PC-3 (cell line): ENCODE data around the gene NOC3L. TPM values are rescaled to one million over a fixed set of nuclear protein-coding genes. Genes with fewer than 3 reads are reported as not detected.

Source experiments
- ATAC-seq: fragments of 200-7000 bp; cut with Tn5 transposase; 2 replicates; pipeline ENCODE4 v1.9.1; 2020; ENCODE audit warnings: mild to moderate bottlenecking, moderate library complexity
- BruUV-seq: library from RNA; stranded (reverse); fragments of 400-500 nt; replicated peaks from 2 replicates; lab custom pipeline; 2021; lab: Mats Ljungman, UMichigan
- CTCF ChIA-PET: fragments of 300-600 bp; sonication (Branson Sonifier 250); formaldehyde crosslinking; loops from one replicate; lab custom pipeline; 2022; ENCODE audit warnings: antibody characterized with exemption; lab: Charles Lee
- POLR2A ChIA-PET: fragments of 300-600 bp; sonication (Branson Sonifier 250); formaldehyde crosslinking; loops from one replicate; lab custom pipeline; 2022; ENCODE audit warnings: antibody characterized with exemption; ENCODE audit not compliant: unreplicated experiment; lab: Charles Lee
- DNase-seq: peaks from one replicate; pipeline ENCODE4 v3.0.0-alpha.2; 2015
- H2AFZ ChIP-seq: fragments of 300-600 bp; sonication (generic); 2 replicates; pipeline ENCODE4 v1.6.0; 2016; ENCODE audit warnings: antibody characterized with exemption, low read length
- H3F3A ChIP-seq: fragments of 300-600 bp; sonication (generic); one replicate; pipeline ENCODE4 v1.6.0; 2017; ENCODE audit warnings: antibody characterized with exemption, low read length, control low read depth, mild to moderate bottlenecking; ENCODE audit not compliant: unreplicated experiment
- H3K27ac ChIP-seq: fragments of 300-600 bp; sonication (generic); 2 replicates; pipeline ENCODE4 v1.5.1; 2016; ENCODE audit warnings: mild to moderate bottlenecking, low read length
- H3K27me3 ChIP-seq: fragments of 300-600 bp; sonication (generic); 2 replicates; pipeline ENCODE4 v1.6.1; 2016; ENCODE audit warnings: low read length, mixed read lengths
- H3K36me3 ChIP-seq: fragments of 300-600 bp; sonication (generic); 2 replicates; pipeline ENCODE4 v1.6.1; 2016; ENCODE audit warnings: low read depth, mixed run types, low read length, mixed read lengths
- H3K4me1 ChIP-seq: fragments of 300-600 bp; sonication (generic); 2 replicates; pipeline ENCODE4 v1.5.1; 2016; ENCODE audit warnings: low read length; ENCODE audit not compliant: insufficient read depth
- H3K4me2 ChIP-seq: fragments of 300-600 bp; sonication (generic); 2 replicates; pipeline ENCODE4 v1.6.0; 2016; ENCODE audit warnings: low read length
- H3K4me3 ChIP-seq: fragments of 300-600 bp; sonication (generic); 2 replicates; pipeline ENCODE4 v1.5.1; 2016; ENCODE audit warnings: mild to moderate bottlenecking, low read length, mixed read lengths
- H3K79me2 ChIP-seq: fragments of 300-600 bp; sonication (generic); 2 replicates; pipeline ENCODE4 v1.6.1; 2017; ENCODE audit warnings: low read length, mixed read lengths
- H3K9ac ChIP-seq: fragments of 300-600 bp; sonication (generic); 2 replicates; pipeline ENCODE4 v1.6.0; 2016; ENCODE audit warnings: mild to moderate bottlenecking, low read length
- H3K9me2 ChIP-seq: fragments of 300-600 bp; sonication (generic); replicated peaks from 2 replicates; pipeline ENCODE4 v1.6.1; 2016; ENCODE audit warnings: mixed run types, low read length, mixed read lengths
- H3K9me3 ChIP-seq: fragments of 300-600 bp; sonication (generic); 2 replicates; pipeline ENCODE4 v1.6.1; 2016; ENCODE audit warnings: low read length, mixed read lengths
- H4K20me1 ChIP-seq: fragments of 300-600 bp; sonication (generic); 2 replicates; pipeline ENCODE4 v1.6.1; 2016; ENCODE audit warnings: low read length, mixed read lengths
- EZH2 ChIP-seq: fragments of 300-600 bp; sonication (generic); IDR thresholded peaks from one replicate; pipeline ENCODE4 v1.6.1; 2017; ENCODE audit warnings: antibody characterized with exemption, mild to moderate bottlenecking, low read length; ENCODE audit not compliant: unreplicated experiment
- EZH2phosphoT487 ChIP-seq: fragments of 300-600 bp; sonication (generic); IDR thresholded peaks from 2 replicates; pipeline ENCODE4 v1.6.1; 2018; ENCODE audit warnings: mild to moderate bottlenecking, antibody characterized with exemption, low read length, borderline replicate concordance
- intact Hi-C: fragments of 100-400 bp; cut with micrococcal nuclease; formaldehyde crosslinking; loops from 2 replicates; pipeline ENCODE4 v1.9.0; 2023
- total RNA-seq: library from RNA; depleted of rRNA; stranded (reverse); fragments of >200 nt; gene quantifications from 2 replicates; pipeline ENCODE4 v1.2.3, GENCODE V29; 2014
- TF ChIP-seq, protein P1 (sequence below): fragments of 300-600 bp; sonication (generic); conservative IDR thresholded peaks from 2 replicates; pipeline ENCODE4 v1.5.1; 2017; ENCODE audit warnings: antibody characterized with exemption, low read depth, mild to moderate bottlenecking, low read length

Gene NOC3L
- total RNA-seq, 1 experiment from 2014 or later = 19.4 TPM

DNA sequence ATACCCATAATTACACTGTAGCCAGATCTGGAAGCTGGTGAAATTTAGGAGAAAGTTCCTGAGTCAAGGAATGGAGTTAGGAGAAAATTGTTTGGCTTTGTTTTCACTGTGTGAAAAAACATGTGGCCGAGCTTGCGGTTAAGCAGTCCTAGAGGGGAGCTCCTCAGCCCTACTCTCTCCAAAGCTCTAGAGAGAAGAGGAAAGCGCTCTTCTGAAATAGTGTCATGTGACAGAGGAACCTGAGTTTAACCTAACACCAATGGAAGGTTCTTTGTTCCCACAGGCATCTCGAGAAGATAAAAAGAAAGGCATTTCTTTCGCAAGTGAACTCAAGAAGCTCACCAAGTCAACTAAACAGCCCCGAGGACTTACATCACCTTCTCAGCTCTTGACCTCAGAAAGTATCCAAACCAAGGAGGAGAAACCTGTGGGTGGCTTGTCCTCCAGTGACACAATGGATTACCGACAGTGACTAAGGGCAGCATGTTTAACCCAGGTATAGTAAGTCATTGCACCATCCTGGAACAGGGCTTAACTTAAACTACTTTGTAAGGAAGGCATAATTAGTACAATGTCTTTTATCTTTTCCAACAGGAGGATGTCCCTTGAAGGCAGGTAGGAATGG, 38.0 kb downstream of the NOC3L start:
- Histone ChIP-seq H3K4me3 (no peak overlapping the region), H4K20me1 (no peaks in the 10 kb centered on the region), H3K9me2 (no peaks in the 10 kb centered on the region), H3K4me2 (no peak overlapping the region), H3F3A (no peaks in the 10 kb centered on the region), H3K4me1 (no peaks in the 10 kb centered on the region), H3K27ac (no peak overlapping the region), H3K79me2 (no peaks in the 10 kb centered on the region), H3K36me3 (peaks cover 21% of the 10 kb centered on the region), H2AFZ (no peak overlapping the region), H3K9ac (no peak overlapping the region), H3K27me3 (no peaks in the 10 kb centered on the region), H3K9me3 (no peaks in the 10 kb centered on the region)
- no peak for DNase-seq
- no peak for ATAC-seq
- intact Hi-C loops = loop anchor here (5.0 to 10.0 kb wide), 2 partner anchors 42 to 250 kb away; no protein-coding TSS in a partner anchor
- BruUV-seq = no TSS peak
- ChIA-PET CTCF (interaction anchor here (0.5 kb wide), 1 partner anchor 340 kb away, joined by 3 read pairs; no protein-coding TSS in a partner anchor), POLR2A (no interaction called here)
- TF ChIP-seq EZH2phosphoT487 (no peak), EZH2 (no peak)
- TF ChIP-seq, protein P1, sequence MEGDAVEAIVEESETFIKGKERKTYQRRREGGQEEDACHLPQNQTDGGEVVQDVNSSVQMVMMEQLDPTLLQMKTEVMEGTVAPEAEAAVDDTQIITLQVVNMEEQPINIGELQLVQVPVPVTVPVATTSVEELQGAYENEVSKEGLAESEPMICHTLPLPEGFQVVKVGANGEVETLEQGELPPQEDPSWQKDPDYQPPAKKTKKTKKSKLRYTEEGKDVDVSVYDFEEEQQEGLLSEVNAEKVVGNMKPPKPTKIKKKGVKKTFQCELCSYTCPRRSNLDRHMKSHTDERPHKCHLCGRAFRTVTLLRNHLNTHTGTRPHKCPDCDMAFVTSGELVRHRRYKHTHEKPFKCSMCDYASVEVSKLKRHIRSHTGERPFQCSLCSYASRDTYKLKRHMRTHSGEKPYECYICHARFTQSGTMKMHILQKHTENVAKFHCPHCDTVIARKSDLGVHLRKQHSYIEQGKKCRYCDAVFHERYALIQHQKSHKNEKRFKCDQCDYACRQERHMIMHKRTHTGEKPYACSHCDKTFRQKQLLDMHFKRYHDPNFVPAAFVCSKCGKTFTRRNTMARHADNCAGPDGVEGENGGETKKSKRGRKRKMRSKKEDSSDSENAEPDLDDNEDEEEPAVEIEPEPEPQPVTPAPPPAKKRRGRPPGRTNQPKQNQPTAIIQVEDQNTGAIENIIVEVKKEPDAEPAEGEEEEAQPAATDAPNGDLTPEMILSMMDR = no peak

DNA sequence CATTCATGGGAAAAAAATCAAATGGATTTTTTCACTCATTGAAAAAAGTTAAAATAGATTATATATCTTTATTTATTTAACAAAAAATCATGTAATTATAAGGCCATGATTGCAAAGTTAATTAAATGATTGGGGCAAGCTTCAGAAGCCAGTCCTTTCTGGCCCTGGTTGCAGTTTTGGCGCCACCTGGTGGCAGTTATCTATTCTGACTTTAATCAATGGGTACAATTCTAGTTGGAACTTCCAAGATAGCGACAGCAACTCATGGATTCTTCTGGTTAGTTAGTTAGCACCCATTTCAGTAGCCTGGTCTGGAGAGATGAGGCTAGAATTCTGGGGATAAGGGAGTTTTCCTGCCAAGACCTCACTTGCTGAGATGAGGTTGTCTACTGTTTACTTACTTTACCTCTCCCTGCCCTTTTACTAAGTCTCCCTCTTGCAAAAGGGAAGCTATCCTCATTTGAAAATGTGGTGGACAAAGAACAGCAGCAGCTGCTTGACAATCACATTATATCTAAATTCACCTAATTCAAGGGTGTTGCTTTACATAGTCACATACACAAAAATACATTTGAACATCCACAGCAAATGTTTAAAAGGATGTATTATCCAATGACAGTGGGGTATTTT, 42.3 kb downstream of the NOC3L start:
- DNase-seq (peak; percentile 73), ATAC-seq (peak; percentile 53)
- H3F3A ChIP-seq = no peaks in the 10 kb centered on the region
- H3K9me3 ChIP-seq = no peaks in the 10 kb centered on the region
- intact Hi-C loops = loop anchor here (1.0 to 10.0 kb wide), 4 partner anchors 38 to 499 kb away; no protein-coding TSS in a partner anchor
- no peak overlapping the region for H2AFZ ChIP-seq
- peaks cover 11% of the 10 kb centered on the region; the same call in 1 of the 2 replicates for H3K36me3 ChIP-seq
- H3K27me3 ChIP-seq = no peaks in the 10 kb centered on the region
- no peaks in the 10 kb centered on the region for H4K20me1 ChIP-seq
- ChIA-PET POLR2A (no interaction called here), CTCF (interaction anchor here (0.6 to 1.5 kb wide), 9 partner anchors 11 to 499 kb away, joined by 3 to 17 read pairs (median 4); no protein-coding TSS in a partner anchor)
- H3K4me1 ChIP-seq = no peaks in the 10 kb centered on the region
- H3K4me2 ChIP-seq = no peak overlapping the region
- no TSS peak for BruUV-seq
- H3K9ac ChIP-seq = no peak overlapping the region
- H3K9me2 ChIP-seq = no peaks in the 10 kb centered on the region
- H3K79me2 ChIP-seq = no peaks in the 10 kb centered on the region
- H3K27ac ChIP-seq = no peak overlapping the region
- TF ChIP-seq, protein P1 = peak; percentile 69
- TF ChIP-seq EZH2 (no peak), EZH2phosphoT487 (no peak)
- H3K4me3 ChIP-seq = no peak overlapping the region
